Smooth muscle cell (in vitro differentiated cells): Measurements from ENCODE around the gene ARID1B. TPM values are rescaled to one million over a fixed set of nuclear protein-coding genes. Genes with fewer than 3 reads are reported as not detected.
"Not testable (repeated sequence)": the region's sequence is repeated elsewhere in the genome, so short reads cannot be mapped to it uniquely, and the experiment has no call there.

Experiments used
- DNase-seq: peaks from one replicate; lab custom pipeline; 2025; ENCODE audit not compliant: unreplicated experiment; lab: John Stamatoyannopoulos, UW
- H2AFZ ChIP-seq: fragments of 200-600 bp; sonication (generic); 2 replicates; pipeline ENCODE4 v1.6.0; 2016; ENCODE audit warnings: antibody characterized with exemption, low read depth, mild to moderate bottlenecking
- H3F3A ChIP-seq: fragments of 200-600 bp; sonication (generic); 2 replicates; pipeline ENCODE4 v1.6.0; 2017; ENCODE audit warnings: antibody characterized with exemption, low read depth
- H3K27ac ChIP-seq: fragments of 200-600 bp; sonication (generic); 2 replicates; pipeline ENCODE4 v1.5.1; 2016; ENCODE audit warnings: low read depth, mild to moderate bottlenecking
- H3K27me3 ChIP-seq: fragments of 200-600 bp; sonication (generic); 2 replicates; pipeline ENCODE4 v1.6.1; 2016; ENCODE audit warnings: low read depth, mild to moderate bottlenecking
- H3K36me3 ChIP-seq: fragments of 200-600 bp; sonication (generic); 2 replicates; pipeline ENCODE4 v1.5.1; 2016; ENCODE audit warnings: low read depth
- H3K4me1 ChIP-seq: fragments of 200-600 bp; sonication (generic); 2 replicates; pipeline ENCODE4 v1.5.1; 2016; ENCODE audit warnings: low read depth
- H3K4me2 ChIP-seq: fragments of 200-600 bp; sonication (generic); 2 replicates; pipeline ENCODE4 v1.6.0; 2016; ENCODE audit warnings: mild to moderate bottlenecking
- H3K4me3 ChIP-seq: fragments of 200-600 bp; sonication (generic); 2 replicates; pipeline ENCODE4 v1.5.1; 2016; ENCODE audit warnings: mild to moderate bottlenecking
- H3K79me2 ChIP-seq: fragments of 200-600 bp; sonication (generic); 2 replicates; pipeline ENCODE4 v1.6.0; 2016; ENCODE audit warnings: low read depth, mild to moderate bottlenecking
- H3K9ac ChIP-seq: fragments of 200-600 bp; sonication (generic); 2 replicates; pipeline ENCODE4 v1.6.0; 2016; ENCODE audit warnings: low read depth
- H3K9me3 ChIP-seq: fragments of 200-600 bp; sonication (generic); replicated peaks from 2 replicates; pipeline ENCODE4 v1.5.1; 2016; ENCODE audit warnings: low read depth
- H4K20me1 ChIP-seq: fragments of 200-600 bp; sonication (generic); 2 replicates; pipeline ENCODE4 v1.6.0; 2016; ENCODE audit warnings: low read depth
- WGBS: methylation state at CpG from one replicate; pipeline ENCODE4 v1.1.7; 2016; ENCODE audit warnings: low lambda C conversion rate; 5-methylcytosine and 5-hydroxymethylcytosine counted together
- polyA plus RNA-seq: library from polyadenylated mRNA; unstranded; fragments of >200 nt; fragmentation: Nextera tagmentation; extraction: Ambion mirVana; gene quantifications from 2 replicates; pipeline ENCODE4 v1.2.1, GENCODE V29; 2016
- total RNA-seq: library from RNA; depleted of rRNA; stranded (reverse); fragments of >200 nt; gene quantifications from 2 replicates; pipeline ENCODE4 v1.2.3, GENCODE V29; 2014
- TF ChIP-seq, protein P1 (sequence below): fragments of 200-600 bp; sonication (generic); IDR thresholded peaks from 2 replicates; pipeline ENCODE4 v1.5.1; 2017; ENCODE audit warnings: borderline replicate concordance, mild to moderate bottlenecking, antibody characterized with exemption; ENCODE audit not compliant: insufficient read depth, poor library complexity, severe bottlenecking

ARID1B gene
- total and polyA plus RNA-seq, 2 experiments from 2014 or later, result 30.1 to 65.4 TPM

DNA sequence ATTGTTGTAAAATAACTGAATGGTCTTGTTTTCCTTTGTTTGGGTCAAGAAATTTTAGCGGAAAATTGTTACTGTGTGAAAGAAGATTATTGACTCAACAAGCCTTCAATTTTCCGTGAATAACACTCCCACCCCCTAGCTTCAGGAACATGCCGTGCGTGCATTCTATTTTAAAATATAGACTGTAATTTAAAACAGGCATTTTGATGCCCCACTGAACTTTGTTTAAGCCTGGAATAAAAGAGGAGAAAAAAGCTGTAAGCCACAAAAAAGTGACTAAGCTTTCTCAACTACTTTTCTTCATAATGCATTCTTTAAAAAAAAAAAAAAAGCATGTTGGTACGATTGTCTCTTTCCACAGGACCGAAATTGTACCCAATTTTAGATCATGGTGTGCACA, 166.0 kb downstream of the ARID1B start:
- WGBS, result 64% methylated on average over 6 of the region's 6 CpGs
- no peak overlapping the region for H3K4me3 ChIP-seq
- H3K79me2 ChIP-seq, result peaks cover 94% of the 10 kb centered on the region
- no peaks in the 10 kb centered on the region for H3K9me3 ChIP-seq
- peaks cover 34% of the 10 kb centered on the region for H3K4me1 ChIP-seq
- no peaks in the 10 kb centered on the region for H3K27me3 ChIP-seq
- H3F3A ChIP-seq, result peaks cover 5% of the 10 kb centered on the region
- TF ChIP-seq, protein P1, sequence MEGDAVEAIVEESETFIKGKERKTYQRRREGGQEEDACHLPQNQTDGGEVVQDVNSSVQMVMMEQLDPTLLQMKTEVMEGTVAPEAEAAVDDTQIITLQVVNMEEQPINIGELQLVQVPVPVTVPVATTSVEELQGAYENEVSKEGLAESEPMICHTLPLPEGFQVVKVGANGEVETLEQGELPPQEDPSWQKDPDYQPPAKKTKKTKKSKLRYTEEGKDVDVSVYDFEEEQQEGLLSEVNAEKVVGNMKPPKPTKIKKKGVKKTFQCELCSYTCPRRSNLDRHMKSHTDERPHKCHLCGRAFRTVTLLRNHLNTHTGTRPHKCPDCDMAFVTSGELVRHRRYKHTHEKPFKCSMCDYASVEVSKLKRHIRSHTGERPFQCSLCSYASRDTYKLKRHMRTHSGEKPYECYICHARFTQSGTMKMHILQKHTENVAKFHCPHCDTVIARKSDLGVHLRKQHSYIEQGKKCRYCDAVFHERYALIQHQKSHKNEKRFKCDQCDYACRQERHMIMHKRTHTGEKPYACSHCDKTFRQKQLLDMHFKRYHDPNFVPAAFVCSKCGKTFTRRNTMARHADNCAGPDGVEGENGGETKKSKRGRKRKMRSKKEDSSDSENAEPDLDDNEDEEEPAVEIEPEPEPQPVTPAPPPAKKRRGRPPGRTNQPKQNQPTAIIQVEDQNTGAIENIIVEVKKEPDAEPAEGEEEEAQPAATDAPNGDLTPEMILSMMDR, result no peak
- no peak overlapping the region for H3K9ac ChIP-seq
- peak overlapping the region; percentile 21 for H3K4me2 ChIP-seq
- H4K20me1 ChIP-seq, result peaks cover 94% of the 10 kb centered on the region
- no peak for DNase-seq
- H3K27ac ChIP-seq, result peak overlapping the region; percentile 23
- no peaks in the 10 kb centered on the region for H3K36me3 ChIP-seq
- H2AFZ ChIP-seq, result no peak overlapping the region

DNA sequence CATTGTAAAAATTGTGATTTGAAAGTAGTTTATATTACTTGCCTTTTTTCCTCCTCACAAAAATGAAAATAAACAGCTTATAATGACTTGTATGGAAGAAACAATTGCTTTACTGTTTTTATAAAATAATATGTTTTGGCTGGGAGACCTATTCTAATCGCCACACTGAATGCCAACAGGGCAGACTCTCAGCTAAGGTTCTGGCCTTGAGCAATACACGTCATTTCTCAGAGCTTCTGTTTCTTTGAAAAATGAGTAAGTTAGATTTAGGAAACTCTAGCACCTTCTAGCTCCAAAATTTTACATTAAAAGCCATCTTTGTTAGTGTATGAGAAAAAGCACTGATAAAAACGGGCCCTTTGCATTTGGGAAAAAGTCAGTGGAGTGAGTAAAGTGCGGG, 166.6 kb downstream of the ARID1B start:
- Histone ChIP-seq H3K36me3 (no peaks in the 10 kb centered on the region), H3K27me3 (no peaks in the 10 kb centered on the region), H3K4me3 (no peak overlapping the region), H4K20me1 (peaks cover 94% of the 10 kb centered on the region), H3K9ac (no peak overlapping the region), H3K79me2 (peaks cover 92% of the 10 kb centered on the region), H3K4me1 (peaks cover 35% of the 10 kb centered on the region), H2AFZ (no peak overlapping the region), H3K9me3 (no peaks in the 10 kb centered on the region), H3K4me2 (peak overlapping the region; percentile 21), H3F3A (peaks cover 5% of the 10 kb centered on the region), H3K27ac (peak overlapping the region; percentile 23)
- WGBS, result 75% methylated on average over 4 of the region's 4 CpGs
- TF ChIP-seq, protein P1, result no peak
- DNase-seq, result no peak

DNA sequence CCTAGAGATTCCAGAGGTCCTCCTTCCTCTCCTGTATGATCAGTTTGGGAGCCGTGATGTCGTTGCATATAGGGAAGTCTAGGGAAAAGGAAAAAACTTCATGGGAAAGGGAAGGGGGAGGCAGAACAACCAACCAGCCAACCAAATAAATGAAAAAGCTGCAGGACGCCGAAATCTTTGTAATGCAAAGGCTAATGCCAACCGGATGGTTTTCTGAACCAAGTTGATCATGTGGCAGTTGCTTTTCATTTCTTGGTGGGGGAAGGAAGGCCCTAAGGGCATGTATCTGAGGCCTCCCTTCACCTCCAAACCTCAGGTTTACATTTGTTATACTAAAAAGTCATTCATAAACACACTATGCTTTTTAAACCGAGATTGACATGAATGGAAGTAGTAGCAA, 167.2 kb downstream of the ARID1B start:
- TF ChIP-seq, protein P1, result no peak
- H2AFZ ChIP-seq, result no peak overlapping the region
- peaks cover 92% of the 10 kb centered on the region for H3K79me2 ChIP-seq
- no peaks in the 10 kb centered on the region for H3K9me3 ChIP-seq
- peaks cover 94% of the 10 kb centered on the region for H4K20me1 ChIP-seq
- DNase-seq, result no peak
- peak overlapping the region; percentile 23 for H3K27ac ChIP-seq
- H3F3A ChIP-seq, result peaks cover 5% of the 10 kb centered on the region
- no peaks in the 10 kb centered on the region for H3K27me3 ChIP-seq
- H3K4me1 ChIP-seq, result peaks cover 41% of the 10 kb centered on the region
- WGBS, result 60% methylated on average over 6 of the region's 6 CpGs
- no peaks in the 10 kb centered on the region for H3K36me3 ChIP-seq
- no peak overlapping the region for H3K4me3 ChIP-seq
- H3K4me2 ChIP-seq, result no peak overlapping the region
- no peak overlapping the region for H3K9ac ChIP-seq

DNA sequence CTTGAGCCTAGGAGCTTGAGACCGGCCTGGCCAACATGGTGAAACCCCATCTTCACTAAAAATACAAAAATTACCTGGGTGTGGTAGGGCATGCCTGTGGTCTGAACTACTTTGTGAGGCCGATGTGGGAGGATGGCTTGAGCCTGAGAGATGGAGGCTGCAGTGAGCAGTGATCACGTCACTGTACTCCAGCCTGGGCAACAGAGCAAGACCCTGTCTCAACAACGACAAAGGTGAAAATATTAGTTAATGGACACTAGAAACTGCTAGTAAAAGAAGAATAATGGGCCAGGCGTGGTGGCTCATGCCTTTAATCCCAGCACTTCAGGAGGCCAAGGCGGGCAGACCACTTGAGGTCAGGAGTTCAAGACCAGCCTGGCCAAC, 168.6 kb downstream of the ARID1B start:
- not testable (repeated sequence) for H2AFZ ChIP-seq, H3F3A ChIP-seq, DNase-seq, H3K4me3 ChIP-seq, H3K4me2 ChIP-seq, H3K36me3 ChIP-seq, H3K27me3 ChIP-seq, H3K9ac ChIP-seq, H3K9me3 ChIP-seq
- Histone ChIP-seq H3K4me1 (peaks cover 50% of the 10 kb centered on the region), H3K27ac (peak overlapping the region; percentile 92), H3K79me2 (peaks cover 92% of the 10 kb centered on the region), H4K20me1 (peaks cover 87% of the 10 kb centered on the region)
- WGBS, result 88% methylated on average over 6 of the region's 6 CpGs
